Thymus (tissue), 2 donors: Measurements from ENCODE around the gene XRCC3. TPM values are rescaled to one million over a fixed set of nuclear protein-coding genes. Genes with fewer than 3 reads are reported as not detected.

ENCODE experiments used
- polyA plus RNA-seq: library from polyadenylated mRNA; stranded (reverse); fragments of 200-250 nt; gene quantifications from one replicate; pipeline ENCODE4 v1.2.3, GENCODE V29; 2013
- total RNA-seq: library from RNA; stranded (reverse); fragments of 120-200 nt; gene quantifications from one replicate; pipeline ENCODE4 v1.2.4, GENCODE V29; 2013
- donor health status: healthy.

The XRCC3 gene
- total and polyA plus RNA-seq, 2 donors: 4.4 to 15.9 TPM

Other genes starting within 250 kb of the XRCC3 start
- 8.6 TPM for gene CKB, start 192.6 kb downstream of the XRCC3 start, total RNA-seq
- 37.9 TPM for gene CKB, start 192.6 kb downstream of the XRCC3 start, polyA plus RNA-seq
- 5.8 TPM for gene TRMT61A, start 186.3 kb downstream of the XRCC3 start, total RNA-seq
- gene TRMT61A, start 186.3 kb downstream of the XRCC3 start, polyA plus RNA-seq: 8.6 TPM
- 17.0 TPM for gene BAG5, start 152.8 kb downstream of the XRCC3 start, total RNA-seq
- gene BAG5, start 152.8 kb downstream of the XRCC3 start, polyA plus RNA-seq: 12.5 TPM
- gene COA8, start 152.5 kb downstream of the XRCC3 start, total RNA-seq: 22.3 TPM
- gene COA8, start 152.5 kb downstream of the XRCC3 start, polyA plus RNA-seq: 39.2 TPM
- 60.1 TPM for gene KLC1, start 86.2 kb downstream of the XRCC3 start, total RNA-seq
- gene KLC1, start 86.2 kb downstream of the XRCC3 start, polyA plus RNA-seq: 121 TPM
- 27.8 TPM for gene ZFYVE21, start 359 bp upstream of the XRCC3 start, total RNA-seq
- 38.9 TPM for gene ZFYVE21, start 359 bp upstream of the XRCC3 start, polyA plus RNA-seq
- gene PPP1R13B, start 132.1 kb upstream of the XRCC3 start, total RNA-seq: 3.5 TPM
- gene PPP1R13B, start 132.1 kb upstream of the XRCC3 start, polyA plus RNA-seq: 7.4 TPM
- 0.76 TPM for gene TDRD9, start 213.0 kb upstream of the XRCC3 start, total RNA-seq
- gene TDRD9, start 213.0 kb upstream of the XRCC3 start, polyA plus RNA-seq: 3.8 TPM
- gene RD3L, start 227.1 kb upstream of the XRCC3 start, total RNA-seq: not detected
- not detected for gene RD3L, start 227.1 kb upstream of the XRCC3 start, polyA plus RNA-seq